ENCODE results near the gene ALDH2. TPM values are rescaled to one million over a fixed set of nuclear protein-coding genes. Genes with fewer than 3 reads are reported as not detected.
"Not testable (repeated sequence)": the region's sequence is repeated elsewhere in the genome, so short reads cannot be mapped to it uniquely, and the experiment has no call there.

Gene ALDH2
- total RNA-seq, 4 donors from 2014 or later, result 129 to 365 (median 231) TPM

DNA sequence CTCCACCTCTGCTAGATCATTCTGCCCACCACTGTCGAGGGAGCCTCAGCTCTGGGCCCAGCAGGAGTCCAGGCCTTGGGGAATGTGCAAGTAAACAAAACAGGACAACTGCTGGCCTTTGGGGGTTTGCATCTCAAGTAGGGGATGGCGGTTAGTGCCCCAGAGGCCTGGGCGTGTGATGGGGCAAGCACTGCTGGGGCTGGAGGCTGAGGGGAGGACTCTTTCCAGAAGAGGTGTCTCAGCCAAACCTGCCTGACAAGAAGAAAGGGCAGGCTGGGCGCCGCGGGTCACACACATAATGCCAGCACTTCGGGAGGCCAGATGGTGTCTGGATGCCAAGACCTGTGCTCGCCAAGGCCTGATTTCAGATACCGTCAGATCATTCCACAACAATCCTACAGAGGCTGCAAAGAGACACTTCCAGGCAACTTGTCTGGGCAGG lies 8.6 kb upstream of the ALDH2 start:
- DNase-seq (ENCODE audit: low spot score) (no peak), ATAC-seq (ENCODE audit: low FRiP score) (no peak)
- TF ChIP-seq, protein P1, sequence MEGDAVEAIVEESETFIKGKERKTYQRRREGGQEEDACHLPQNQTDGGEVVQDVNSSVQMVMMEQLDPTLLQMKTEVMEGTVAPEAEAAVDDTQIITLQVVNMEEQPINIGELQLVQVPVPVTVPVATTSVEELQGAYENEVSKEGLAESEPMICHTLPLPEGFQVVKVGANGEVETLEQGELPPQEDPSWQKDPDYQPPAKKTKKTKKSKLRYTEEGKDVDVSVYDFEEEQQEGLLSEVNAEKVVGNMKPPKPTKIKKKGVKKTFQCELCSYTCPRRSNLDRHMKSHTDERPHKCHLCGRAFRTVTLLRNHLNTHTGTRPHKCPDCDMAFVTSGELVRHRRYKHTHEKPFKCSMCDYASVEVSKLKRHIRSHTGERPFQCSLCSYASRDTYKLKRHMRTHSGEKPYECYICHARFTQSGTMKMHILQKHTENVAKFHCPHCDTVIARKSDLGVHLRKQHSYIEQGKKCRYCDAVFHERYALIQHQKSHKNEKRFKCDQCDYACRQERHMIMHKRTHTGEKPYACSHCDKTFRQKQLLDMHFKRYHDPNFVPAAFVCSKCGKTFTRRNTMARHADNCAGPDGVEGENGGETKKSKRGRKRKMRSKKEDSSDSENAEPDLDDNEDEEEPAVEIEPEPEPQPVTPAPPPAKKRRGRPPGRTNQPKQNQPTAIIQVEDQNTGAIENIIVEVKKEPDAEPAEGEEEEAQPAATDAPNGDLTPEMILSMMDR (IDR thresholded peaks at IDR 0.05), result no peak

DNA sequence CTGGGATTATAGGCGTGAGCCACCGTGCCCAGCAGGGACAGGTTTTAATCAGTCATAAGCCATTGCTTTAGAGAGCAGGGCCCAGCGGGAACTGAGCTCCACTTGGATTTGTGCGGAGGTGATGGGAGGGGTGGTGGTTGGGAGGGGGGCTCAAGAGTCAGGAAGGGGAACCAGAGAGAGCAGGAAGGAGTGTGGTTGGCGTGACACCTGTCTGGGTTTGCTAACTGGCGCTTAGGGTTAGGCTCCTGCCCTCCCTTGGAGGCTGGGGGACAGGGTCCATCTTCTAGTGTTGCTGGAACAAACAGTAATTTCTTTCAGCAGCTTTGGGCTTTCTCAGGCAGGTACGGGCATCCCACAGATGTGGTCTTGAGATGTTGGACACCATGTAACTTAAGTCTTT lies 7.5 kb upstream of the ALDH2 start:
- DNase-seq (ENCODE audit: low spot score) (no peak), ATAC-seq (ENCODE audit: low FRiP score) (no peak)
- TF ChIP-seq, protein P1 (IDR thresholded peaks at IDR 0.05), result no peak

DNA sequence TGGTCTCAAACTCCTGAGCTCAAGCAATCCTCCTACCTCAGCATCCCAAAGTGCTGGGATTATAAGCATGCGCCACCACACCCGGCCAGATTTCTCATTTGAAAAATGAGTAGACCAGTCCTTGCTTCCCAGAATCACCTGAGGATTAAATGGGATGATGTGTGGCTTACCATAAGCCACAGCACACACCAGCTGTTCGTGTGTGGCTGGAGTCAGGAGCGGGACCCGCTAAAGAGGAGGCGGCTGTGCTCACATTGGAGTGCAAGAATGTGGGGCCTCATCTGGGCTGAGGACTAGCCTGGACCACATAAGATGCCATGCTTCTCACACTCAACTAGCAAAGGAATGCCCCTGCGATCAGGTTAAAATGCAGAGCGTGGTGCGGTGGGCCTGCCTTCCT lies 6.7 kb upstream of the ALDH2 start:
- TF ChIP-seq, protein P1 (IDR thresholded peaks at IDR 0.05), result no peak
- ATAC-seq (ENCODE audit: low FRiP score), result no peak
- DNase-seq (ENCODE audit: low spot score), result no peak

DNA sequence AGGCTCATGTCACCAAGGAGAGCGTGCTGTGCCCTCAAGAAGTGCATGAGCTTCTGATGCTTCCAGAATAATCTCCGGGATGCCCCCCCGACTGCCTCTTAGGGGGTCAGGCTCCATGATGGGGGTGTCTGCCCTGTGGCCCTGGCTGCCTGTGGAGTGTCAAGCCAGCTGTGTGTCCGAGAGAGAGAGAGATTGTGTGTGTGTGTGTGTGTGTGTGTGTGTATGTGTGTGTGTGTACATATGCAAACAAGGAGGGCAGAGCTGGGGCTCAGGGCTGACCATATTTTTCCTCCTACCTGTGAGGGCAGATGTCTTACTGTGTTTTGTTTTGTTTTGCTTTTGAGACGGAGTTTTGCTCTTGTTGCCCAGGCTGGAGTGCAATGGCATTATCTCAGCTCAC lies 5.6 kb upstream of the ALDH2 start:
- no peak for ATAC-seq (ENCODE audit: low FRiP score)
- no peak for DNase-seq (ENCODE audit: low spot score)
- TF ChIP-seq, protein P1 (IDR thresholded peaks at IDR 0.05), result no peak

DNA sequence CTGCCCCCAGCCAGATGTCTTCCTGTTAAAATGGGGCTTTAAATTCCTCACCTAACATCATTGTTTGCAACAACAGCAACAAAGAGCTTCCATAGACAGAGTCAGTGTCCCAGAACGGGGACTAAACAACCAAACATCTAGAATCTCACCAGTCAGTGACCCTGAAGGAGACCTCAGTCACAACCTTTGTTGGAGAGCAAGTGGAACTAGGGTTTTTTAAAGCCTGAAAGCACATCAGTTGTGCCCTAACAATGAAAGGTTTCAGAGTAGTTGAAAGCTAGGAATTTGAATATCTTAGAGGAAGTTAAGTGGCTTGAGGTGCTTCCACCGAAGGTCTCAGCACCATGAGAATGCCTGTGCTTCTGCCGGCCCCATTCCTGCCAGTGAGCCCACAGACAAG lies 5.0 kb upstream of the ALDH2 start:
- DNase-seq (ENCODE audit: low spot score), result no peak
- ATAC-seq (ENCODE audit: low FRiP score), result no peak
- TF ChIP-seq, protein P1 (IDR thresholded peaks at IDR 0.05), result no peak

DNA sequence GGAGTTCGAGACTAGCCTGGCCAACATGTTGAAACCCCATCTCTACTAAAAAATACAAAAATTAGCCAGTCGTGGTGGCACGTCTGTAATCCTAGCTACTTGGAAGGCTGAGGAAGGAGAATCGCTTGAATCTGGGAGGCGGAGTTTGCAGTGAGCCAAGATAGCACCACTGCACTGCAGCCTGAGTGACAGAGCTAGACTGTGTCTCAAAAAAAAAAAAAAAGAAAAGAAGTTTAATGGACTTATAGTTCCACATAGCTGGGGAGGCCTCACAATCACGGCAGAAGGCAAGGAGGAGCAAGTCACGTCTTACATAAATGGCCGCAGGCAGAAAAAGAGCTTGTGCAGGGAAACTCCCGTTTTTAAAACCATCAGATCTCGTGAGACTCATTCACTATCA lies 3.2 kb upstream of the ALDH2 start:
- not testable (repeated sequence) for ATAC-seq (ENCODE audit: low FRiP score); DNase-seq (ENCODE audit: low spot score)

- ATAC-seq (ENCODE audit: low FRiP score) (no peak), DNase-seq (ENCODE audit: low spot score) (no peak)
- TF ChIP-seq, protein P1 (IDR thresholded peaks at IDR 0.05), result no peak
Measured at GRCh38 chr12:111764120-111764821, 2.5 kb upstream of the ALDH2 start.

Data from omental fat pad (tissue), 4 donors.